ENCODE data around the gene FKBP5. TPM values are rescaled to one million over a fixed set of nuclear protein-coding genes. Genes with fewer than 3 reads are reported as not detected.
A peak's percentile ranks its signal among the peaks of the same experiment; 100 is the strongest.

FKBP5 gene
- total RNA-seq, 3 donors from 2014 or later (not counting 1 experiment from before 2014, with no cell fraction given) = 15.5 to 30.2 (median 27.3) TPM

GRCh38 chr6:35642471-35643161 is 46.1 kb downstream of the FKBP5 start:
- Histone ChIP-seq H3K4me1 (ENCODE audit: control insufficient read depth, insufficient read depth, low read length) (no peaks in the 10 kb centered on the region), H3K27me3 (ENCODE audit: control insufficient read depth, insufficient read depth, low read length) (no peaks in the 10 kb centered on the region), H3K4me3 (ENCODE audit: low read length) (no peak overlapping the region), H3K36me3 (ENCODE audit: control insufficient read depth, insufficient read depth, low read length) (peaks cover 22% of the 10 kb centered on the region), H3K27ac (ENCODE audit: low read length) (no peak overlapping the region), H3K9me3 (ENCODE audit: control insufficient read depth, insufficient read depth, low read length) (no peaks in the 10 kb centered on the region)
- intact Hi-C loops (cut with micrococcal nuclease) = no loop called here
- DNase-seq (peak in 1 of 2 donors; percentile 53), ATAC-seq (no peak)
- H3K4me3 Mint-ChIP-seq = no peak overlapping the region
- no peaks in the 10 kb centered on the region for H3K36me3 Mint-ChIP-seq
- H3K9me3 Mint-ChIP-seq = no peaks in the 10 kb centered on the region
- TF ChIP-seq CTCF (IDR thresholded peaks at IDR 0.05) = no peak
- WGBS (ENCODE audit: insufficient coverage) = 100% methylated on average over 1 of the region's 1 CpG
- peak overlapping the region in 1 of 2 donors; percentile 40 for H3K27ac Mint-ChIP-seq
- H3K4me1 Mint-ChIP-seq = peaks cover 10 to 12% of the 10 kb centered on the region in 2 donors
- H3K27me3 Mint-ChIP-seq (ENCODE audit: low read depth in 2 of 2) = no peaks in the 10 kb centered on the region

GRCh38 chr6:35640017-35640664 is 48.6 kb downstream of the FKBP5 start:
- Mint-ChIP-seq H3K4me3 (no peak overlapping the region), H3K9me3 (no peaks in the 10 kb centered on the region), H3K36me3 (no peaks in the 10 kb centered on the region), H3K4me1 (peaks cover 7 to 9% of the 10 kb centered on the region in 2 donors), H3K27ac (no peak overlapping the region), H3K27me3 (ENCODE audit: low read depth in 2 of 2) (no peaks in the 10 kb centered on the region)
- H3K4me3 ChIP-seq (ENCODE audit: low read length) = no peak overlapping the region
- 94% methylated on average over 6 of the region's 6 CpGs for WGBS (ENCODE audit: insufficient coverage)
- TF ChIP-seq CTCF (IDR thresholded peaks at IDR 0.05) = no peak
- H3K27ac ChIP-seq (ENCODE audit: low read length) = no peak overlapping the region
- H3K4me1 ChIP-seq (ENCODE audit: control insufficient read depth, insufficient read depth, low read length) = no peaks in the 10 kb centered on the region
- DNase-seq (no peak), ATAC-seq (no peak)
- peaks cover 33% of the 10 kb centered on the region for H3K36me3 ChIP-seq (ENCODE audit: control insufficient read depth, insufficient read depth, low read length)
- H3K9me3 ChIP-seq (ENCODE audit: control insufficient read depth, insufficient read depth, low read length) = no peaks in the 10 kb centered on the region
- H3K27me3 ChIP-seq (ENCODE audit: control insufficient read depth, insufficient read depth, low read length) = no peaks in the 10 kb centered on the region
- intact Hi-C loops (cut with micrococcal nuclease) = no loop called here

- H3K4me1 Mint-ChIP-seq = peaks cover 5% of the 10 kb centered on the region in 2 donors
- H3K27ac Mint-ChIP-seq = no peak overlapping the region
- no peaks in the 10 kb centered on the region for H3K36me3 Mint-ChIP-seq
- TF ChIP-seq CTCF (IDR thresholded peaks at IDR 0.05) = no peak
- Histone ChIP-seq H3K36me3 (ENCODE audit: control insufficient read depth, insufficient read depth, low read length) (peaks cover 33% of the 10 kb centered on the region), H3K27me3 (ENCODE audit: control insufficient read depth, insufficient read depth, low read length) (no peaks in the 10 kb centered on the region), H3K9me3 (ENCODE audit: control insufficient read depth, insufficient read depth, low read length) (no peaks in the 10 kb centered on the region), H3K4me1 (ENCODE audit: control insufficient read depth, insufficient read depth, low read length) (no peaks in the 10 kb centered on the region), H3K4me3 (ENCODE audit: low read length) (no peak overlapping the region), H3K27ac (ENCODE audit: low read length) (no peak overlapping the region)
- DNase-seq (no peak), ATAC-seq (no peak)
- intact Hi-C loops (cut with micrococcal nuclease) = no loop called here
- H3K27me3 Mint-ChIP-seq (ENCODE audit: low read depth in 2 of 2) = no peaks in the 10 kb centered on the region
- H3K4me3 Mint-ChIP-seq = no peak overlapping the region
- no peaks in the 10 kb centered on the region for H3K9me3 Mint-ChIP-seq
- 93% methylated on average over 3 of the region's 3 CpGs for WGBS (ENCODE audit: insufficient coverage)
Measured at GRCh38 chr6:35638679-35639078, 50.0 kb downstream of the FKBP5 start.
